HG03060 (cell line): Measurements from ENCODE around the gene NTM.
A peak's percentile ranks its signal among the peaks of the same experiment; 100 is the strongest.

ENCODE experiments used
- ATAC-seq: cut with Tn5 transposase; IDR thresholded peaks from one replicate; pipeline ENCODE4 v1.9.1; 2021; ENCODE audit warnings: low read depth, moderate number of reproducible peaks; ENCODE audit not compliant: unreplicated experiment

The NTM gene

DNA sequence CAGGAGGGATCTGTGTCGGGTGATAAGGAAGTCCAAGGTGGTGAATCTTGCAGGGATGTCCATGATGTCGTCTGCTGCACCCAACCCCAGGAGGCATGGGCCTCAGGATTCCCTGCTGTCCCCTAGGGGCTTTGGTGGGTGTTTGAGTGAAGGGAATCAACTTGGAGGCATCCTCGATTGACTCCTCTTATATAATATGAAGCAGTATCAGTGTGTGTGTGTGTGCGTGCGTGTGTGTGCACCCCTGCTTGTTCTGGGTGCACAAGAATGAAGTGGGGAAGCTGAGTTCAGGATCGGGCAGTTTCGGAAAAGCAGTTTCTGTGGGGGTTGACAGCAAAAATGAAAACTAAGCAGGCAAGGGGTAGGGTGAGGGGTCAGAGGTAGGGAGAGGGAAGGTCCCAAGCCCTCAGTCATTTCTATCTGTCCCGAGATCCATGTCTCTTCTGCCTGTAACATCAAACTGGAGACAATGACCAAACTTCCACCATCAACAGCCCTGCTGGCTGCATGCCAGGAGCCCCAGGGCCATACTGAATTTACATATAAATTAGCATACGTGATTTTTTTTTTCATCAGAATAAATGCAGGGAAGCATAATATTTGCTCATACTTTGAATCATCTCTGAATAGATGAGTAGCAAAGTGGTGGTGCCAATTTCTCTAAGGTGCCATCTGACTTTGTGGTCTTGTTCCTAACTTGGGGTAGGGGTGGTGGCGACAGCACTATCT, 2.0 kb downstream of the NTM start:
- ATAC-seq, result no peak

DNA sequence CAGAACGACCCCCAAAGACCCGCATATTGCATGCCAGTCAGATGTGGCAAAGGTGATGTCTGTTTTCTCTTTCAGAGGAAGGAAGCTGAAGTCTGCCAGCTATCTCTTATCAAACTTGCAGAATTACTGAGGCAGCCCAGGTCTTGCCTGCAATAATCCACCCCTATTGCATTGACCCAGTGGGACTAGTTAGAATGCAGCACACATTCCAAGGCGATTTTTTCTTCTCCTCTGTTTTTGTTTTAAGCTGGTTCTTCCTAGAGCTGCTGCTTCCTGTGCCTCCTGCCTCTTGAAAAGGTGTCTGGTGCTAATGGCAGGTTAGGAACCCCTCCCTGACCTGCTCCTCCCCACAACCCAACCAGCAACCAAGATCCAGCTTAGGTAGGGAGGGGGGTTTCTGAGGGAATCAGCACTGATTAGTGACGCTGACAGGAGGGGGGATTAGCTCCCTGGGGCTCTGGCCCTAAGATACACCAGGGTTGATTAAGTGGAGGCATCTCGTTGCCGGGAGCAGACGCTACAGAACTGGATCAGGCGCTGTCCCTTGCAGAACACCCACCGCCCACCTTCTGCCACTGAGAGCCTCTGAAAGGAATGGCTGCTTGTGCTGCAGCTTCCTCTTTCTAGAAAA, 2.8 kb downstream of the NTM start:
- no peak for ATAC-seq

DNA sequence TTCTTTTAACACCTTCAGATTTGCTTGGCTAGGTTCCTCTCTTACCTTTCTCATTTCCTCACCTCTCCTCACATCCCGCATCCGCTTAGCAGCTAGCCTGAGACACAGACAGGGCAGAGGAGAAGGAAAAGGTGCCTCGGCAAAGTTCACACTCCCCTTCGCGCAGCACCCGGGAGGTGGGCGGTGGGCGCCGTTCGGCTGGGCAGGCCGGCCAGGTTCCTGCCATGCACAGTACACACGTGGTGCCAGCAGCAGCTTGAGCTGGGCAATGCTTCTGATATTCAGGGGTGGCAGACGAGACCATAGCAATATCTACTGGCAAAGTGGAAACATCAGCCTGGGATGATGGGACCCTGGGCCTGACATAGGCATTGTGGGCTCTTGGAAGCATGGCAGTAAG, 3.3 kb downstream of the NTM start:
- ATAC-seq, result no peak

DNA sequence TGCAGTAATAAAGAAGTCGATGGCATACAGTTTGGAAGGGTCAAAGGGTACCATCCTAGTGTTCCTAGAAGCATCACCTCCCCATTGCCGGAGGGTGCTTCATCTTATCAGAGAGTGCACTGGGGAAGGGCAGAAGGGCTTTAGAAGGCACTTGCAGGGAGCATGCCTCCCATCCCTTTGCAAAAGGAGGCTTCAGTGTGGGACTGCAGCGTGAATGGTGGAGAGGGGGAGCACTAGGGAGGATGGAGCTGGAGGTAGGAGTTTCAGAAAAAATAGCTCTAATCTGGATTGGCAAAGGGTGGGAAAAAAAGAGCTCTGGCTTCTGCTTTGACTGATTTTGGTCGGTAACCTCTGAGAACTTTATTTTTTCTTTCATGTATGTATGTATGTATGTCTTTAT, 5.0 kb downstream of the NTM start:
- no peak for ATAC-seq

DNA sequence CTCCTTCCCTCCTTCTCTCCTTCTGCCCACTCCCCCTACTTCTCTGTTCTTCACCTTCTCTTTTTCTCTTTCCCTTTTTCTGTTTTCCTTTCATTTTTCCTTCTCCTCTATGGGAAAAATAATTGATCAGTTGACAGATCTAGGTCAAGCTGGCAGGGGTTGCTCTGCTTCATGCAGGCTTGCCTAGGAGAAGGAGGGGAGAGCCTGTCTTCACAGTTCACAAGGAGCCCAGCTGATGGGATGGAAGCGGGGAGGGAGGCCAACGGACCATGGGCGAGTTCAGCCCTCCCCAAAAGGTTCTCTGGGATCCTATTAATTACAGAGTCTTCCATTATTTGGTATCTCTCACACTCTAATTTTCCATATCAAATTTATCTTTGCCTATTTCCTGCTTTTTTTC, 5.5 kb downstream of the NTM start:
- no peak for ATAC-seq

DNA sequence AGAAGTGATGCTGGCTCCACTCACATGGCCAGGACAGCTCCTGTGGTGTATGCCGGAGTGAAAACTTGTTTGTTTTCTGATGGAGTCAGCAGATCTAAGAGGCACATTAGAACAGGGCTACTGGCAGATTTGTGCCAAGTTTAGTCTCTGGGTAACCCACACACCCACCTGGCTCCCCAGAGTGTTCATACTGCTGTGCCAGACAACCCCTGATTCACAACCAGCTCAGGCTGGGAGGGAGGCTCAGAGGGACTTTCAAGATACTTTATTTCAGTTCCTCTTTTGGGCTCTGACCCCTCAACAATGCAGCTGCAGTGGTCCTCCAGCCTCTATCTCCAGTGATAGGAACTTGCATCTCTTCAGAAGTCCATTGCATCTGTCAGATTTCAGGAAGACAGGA, 8.5 kb downstream of the NTM start:
- peak; percentile 97 for ATAC-seq

DNA sequence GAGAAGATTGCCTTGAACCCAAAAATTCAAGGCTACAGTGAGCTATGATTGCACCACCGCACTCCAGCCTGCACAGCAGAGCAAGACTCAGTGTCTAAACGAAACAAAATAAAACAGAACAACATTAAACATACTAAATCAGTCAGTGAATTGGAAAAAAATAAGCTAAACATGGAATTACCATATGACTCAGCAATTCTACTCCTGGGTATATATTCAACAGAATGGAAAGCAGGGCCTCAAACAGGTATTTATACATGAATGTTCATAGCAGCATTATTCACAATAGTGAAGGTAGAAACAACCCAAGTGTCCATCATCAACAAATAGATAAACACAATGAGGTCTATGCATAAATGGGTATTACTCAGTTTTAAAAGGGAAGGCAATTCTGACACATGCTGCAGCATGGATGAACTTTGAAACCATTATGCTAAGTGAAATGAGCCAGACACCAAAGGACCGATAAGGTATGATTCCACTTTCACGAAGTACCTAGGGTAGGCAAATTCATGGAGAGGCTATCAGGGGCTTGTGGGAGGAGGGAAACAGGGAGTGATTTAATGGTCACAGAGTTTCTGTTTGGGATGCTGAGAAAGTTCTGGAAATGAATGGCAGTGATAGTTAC, 15.5 kb downstream of the NTM start:
- ATAC-seq, result no peak

DNA sequence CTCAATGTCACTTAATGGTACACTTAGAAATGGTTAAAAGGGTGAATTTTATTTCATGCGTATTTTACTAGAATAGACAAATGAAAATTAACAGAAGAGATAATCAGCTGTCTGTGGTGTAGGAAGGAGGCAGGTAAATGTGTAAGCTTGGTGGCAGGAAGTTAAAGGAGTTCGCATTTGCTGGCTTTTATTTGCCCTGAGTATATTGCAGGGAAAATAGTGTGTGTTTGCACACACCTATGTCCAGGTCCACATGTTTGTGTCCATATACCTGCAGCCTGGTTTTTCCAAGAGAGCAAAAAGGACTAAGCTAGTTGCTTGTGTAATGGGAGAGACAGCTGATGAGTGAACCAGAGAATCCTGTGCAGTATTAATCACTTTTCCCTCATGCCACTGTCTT, 16.0 kb downstream of the NTM start:
- ATAC-seq, result no peak

DNA sequence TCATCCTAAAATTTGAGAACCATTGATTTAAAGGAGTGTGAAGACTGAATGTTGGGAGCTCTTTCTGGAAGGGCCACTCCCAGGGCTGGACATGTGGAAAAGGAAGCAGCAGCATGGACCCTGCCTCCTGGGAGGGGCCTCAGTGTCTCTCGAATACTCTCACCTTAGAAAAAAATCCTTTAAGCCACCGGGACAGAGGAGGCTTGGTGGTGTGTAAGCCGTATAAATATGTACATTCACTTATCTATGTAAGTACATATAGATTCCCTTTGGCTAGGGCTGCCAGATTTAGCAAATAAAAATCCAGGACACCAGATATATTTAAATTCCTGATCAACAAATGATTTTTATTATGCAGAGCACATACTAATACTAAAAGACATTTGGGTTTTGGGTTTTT, 17.6 kb downstream of the NTM start:
- ATAC-seq, result no peak

DNA sequence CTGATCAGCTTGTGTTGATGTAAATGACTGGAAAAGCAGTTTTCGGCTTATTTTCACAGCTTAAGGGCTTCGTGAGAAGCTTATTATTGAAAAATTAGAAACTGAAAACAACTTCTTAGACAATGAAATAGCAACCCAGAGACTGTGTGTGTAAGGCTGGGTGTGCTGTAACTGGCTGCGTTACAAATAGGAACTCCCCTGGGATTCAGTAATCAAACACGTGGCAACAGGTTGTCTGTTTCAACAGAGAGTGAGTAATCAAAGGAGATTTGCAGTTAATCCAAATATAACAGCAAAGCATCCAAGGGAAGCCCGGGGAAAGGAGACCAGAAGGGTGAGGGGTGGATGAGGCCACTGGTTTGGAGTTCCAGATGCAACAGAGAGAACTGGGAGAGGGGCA, 19.2 kb downstream of the NTM start:
- no peak for ATAC-seq

DNA sequence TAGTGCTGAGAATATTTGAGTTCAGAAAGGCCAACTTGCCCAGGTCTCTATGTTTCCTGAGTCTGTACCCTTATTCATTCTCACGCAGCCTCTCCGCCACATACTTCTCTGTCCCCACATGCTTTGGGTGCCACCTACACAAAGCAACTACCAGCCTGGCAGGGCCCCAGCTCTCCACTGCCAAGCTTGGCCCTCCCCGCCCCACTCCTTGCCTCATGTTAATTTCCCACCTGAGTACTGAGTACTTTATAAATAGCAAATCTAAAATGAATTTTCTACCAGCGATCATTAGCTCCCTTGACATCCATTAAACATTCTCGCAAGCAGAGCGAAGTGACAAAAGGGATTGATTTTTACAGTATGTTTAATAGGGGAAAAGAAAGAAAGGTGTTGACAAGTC, 20.8 kb downstream of the NTM start:
- ATAC-seq, result no peak

DNA sequence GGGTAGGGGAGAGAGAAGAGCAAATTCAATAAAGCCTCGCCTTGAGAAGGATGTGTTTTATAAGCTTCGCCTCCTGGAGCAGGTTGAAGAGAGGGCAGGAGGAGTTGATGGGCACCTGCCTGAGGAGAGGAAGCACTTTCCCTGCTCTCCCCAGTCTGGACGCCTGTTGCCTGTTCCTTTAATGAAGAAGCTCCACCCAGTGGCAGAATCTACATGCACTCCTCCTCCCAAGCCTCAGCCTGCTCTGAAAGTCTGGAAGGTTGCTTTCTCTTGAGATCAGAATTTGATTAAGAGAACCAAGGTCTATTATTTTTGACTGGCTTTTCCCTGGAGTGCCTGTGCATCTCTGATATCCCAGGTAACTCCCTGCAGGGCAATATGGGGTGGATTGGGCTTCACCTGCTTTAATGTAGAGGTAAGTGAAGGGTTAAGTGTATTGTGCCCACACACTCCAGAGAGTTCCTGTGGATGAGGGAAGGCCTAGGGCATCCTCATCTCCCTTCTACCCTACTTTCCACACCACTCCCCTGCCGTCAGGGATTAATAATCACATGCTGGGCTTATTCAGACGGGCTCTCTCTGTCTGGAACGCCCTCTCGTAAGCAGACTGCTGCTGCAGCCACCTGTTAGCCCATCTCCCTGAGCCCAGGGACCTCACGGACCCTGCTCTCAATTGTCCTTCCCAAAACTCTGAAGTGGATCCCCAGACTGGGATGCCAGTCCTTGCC, 22.3 kb downstream of the NTM start:
- no peak for ATAC-seq

DNA sequence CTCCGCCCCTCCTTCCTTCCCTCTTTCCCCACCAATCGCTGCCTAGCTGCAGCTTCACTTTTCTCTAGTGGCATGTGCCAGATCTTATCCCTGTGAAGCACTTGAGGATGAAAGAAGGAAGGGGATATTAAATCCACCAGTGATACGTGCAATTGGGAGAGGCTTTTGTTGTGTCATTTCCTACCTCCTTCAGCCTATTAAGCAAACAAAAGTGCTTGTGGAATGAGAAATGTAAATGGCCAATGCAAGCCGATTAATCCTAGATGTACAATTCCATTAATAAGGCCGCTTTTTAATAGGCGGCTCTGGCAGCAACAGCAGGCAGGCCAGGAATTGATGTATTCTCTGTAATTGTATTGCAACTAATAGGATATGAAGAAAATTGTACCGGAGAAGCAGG, 23.3 kb downstream of the NTM start:
- no peak for ATAC-seq

DNA sequence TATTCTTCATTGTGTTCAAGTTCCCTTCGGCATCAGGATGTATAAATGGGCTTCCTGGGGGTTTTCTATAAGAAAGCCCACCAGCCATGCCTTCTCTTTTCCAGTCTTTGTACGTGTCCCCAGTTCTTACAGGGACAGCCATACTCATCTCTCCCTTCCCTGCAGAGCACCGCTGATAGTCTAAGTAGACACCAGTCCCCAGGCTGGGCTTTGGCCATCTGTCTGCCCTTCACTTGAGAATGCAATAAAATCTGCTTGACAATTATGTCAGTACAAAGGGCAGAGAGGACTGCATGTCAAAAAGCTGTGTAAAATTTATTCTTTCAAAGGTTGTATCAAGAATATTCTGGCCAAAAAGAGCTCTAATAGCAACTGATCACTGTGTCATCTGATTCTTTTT, 27.3 kb downstream of the NTM start:
- ATAC-seq, result no peak

DNA sequence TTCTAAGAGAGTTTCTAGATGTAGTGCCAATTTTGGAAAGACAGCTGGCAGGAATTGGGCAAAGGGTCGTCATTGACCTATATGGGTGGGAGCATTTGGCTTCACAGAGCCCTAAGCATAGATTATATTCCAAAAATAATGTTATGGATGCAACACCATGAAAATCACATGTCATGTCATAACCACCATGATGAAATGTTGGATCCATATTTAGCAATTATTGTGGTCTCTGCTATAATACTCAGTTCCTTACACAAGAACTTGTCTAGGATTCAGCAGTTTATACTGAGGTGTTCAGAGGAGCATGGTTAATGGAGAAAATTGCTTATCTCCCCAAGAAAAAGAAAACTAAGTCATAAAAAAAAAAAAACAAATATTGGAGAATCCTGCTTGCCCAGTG, 31.6 kb downstream of the NTM start:
- no peak for ATAC-seq

DNA sequence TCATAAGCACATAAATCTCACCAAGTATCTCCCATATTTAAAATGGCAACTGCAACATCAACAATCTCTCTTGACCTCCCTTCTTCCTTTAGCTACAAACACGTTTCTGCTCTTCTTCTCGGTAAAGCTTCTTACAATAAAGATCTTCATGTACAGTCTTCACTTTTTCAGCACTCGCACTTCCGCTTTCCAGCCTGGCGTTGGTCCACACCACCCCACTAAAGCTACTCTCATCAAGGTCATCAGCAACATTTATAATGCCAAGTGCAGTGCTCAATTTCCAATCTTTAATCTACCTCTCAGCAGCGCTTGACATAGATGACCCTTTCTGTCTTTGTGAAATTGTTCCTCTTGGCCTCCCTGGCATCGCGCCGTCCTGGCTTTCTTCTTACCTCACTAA, 33.6 kb downstream of the NTM start:
- ATAC-seq, result no peak

DNA sequence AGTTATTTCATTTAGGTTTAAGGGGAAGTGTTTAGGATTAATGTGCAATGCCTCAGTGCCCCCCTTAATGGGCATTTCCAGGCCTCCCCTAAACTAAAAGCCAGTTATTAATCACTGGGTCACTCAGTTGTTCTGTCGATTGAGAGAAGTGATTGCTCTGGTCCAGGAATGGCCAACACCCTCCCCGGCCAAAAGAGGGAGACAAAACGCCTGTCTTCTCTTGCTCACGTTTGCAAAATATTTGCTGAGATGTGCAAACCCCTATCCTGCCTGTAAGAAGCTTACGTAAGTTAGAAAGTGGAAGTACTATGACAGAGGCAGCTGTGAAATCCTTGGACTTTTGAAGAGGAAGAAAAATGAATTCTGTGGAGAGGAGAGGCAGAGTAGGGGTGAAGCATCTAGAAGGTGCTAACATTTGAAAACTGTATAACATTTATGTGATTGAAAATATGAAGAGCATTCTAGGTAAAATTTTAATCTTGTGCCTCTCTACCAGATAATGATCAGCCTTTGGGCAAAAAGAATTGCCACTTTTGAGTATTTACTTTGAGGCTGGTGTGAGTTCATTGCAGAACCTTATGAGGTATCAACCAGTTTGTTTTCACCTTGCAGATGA, 37.7 kb downstream of the NTM start:
- ATAC-seq, result no peak

DNA sequence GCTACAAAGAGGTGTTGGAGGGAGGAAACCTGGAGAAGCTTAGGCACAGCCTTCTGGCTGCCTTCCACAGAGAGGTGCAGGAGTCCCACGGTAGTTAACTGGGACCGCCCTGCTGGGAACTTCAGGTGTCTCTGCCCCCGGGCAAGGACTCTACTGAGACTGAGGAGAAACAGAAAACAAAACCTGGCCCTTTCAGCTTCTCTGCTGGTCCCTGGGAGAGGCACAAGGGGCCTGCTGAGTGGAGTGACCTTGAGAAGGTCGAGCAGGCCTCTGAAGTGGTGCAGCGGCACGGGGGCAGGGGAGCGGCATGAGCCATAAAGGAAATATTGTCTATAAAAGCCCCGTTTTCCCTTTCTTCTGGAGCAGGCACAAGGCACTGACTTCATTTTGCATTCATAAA, 38.9 kb downstream of the NTM start:
- no peak for ATAC-seq

DNA sequence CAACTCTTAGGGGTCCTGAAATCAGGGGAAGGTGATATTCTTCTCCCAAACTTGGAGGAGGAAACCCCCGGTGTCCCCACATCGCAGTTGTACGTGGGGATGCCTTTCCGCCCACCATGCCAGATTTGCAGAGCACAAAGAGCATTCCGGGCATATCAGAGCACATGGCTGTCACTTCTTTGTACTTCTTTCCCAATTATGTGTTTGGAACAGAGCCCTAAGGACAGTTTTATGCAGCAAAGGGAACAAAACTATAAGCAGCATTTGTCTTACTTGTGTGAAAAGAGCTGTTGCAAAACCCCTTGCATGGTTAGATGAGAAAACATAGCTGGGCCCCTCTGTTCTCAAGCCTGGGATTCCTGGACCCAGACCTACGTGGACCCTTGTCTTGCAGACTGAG, 41.2 kb downstream of the NTM start:
- no peak for ATAC-seq

DNA sequence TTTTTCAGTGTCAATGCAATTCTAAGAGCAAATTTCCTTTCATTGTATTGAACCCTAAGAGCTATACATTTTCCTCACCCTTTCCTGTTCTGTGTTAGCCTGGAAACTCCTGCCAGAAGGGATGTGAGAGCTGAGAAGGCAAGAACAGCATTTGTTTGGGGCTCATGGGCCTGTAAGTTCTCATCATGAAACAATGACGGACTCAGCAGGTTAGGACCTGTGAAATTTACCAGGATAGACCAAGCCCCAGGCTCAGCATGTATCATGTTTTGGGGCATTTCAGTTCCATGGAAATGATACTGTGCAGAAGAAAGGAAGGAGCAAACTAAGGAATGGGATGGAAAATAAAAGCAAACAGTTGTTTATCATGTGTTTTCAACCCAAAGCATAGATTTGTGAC, 41.6 kb downstream of the NTM start:
- no peak for ATAC-seq

DNA sequence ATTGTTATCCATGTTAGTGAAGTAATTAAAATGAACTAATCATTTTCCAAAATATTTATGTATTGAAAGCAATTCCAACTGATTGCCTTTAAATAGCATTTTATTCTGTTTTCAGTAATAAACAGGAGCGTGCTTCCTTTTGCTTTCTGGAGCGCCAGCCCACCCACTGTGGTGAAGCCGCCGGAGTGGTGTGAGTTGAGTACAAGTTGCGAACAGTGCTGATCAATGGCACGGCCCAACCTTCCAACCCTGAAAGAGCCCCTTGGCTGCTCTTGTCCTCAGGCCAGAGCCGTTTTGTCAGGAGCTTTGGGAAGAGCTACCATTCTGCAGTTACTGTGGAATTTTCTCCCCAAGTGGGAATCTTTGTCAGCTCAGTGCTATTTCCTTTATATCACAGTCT, 42.8 kb downstream of the NTM start:
- ATAC-seq, result no peak
